Measurements from ENCODE around the gene SPAG9. TPM values are rescaled to one million over a fixed set of nuclear protein-coding genes. Genes with fewer than 3 reads are reported as not detected.

SPAG9 gene
- total and polyA plus RNA-seq, 2 donors (not counting 1 experiment from before 2014, with no cell fraction given) = 8.6 to 64.1 TPM

GRCh38 chr17:50925296-50925891 is 195.3 kb downstream of the SPAG9 start:
- no peak overlapping the region for H3K9ac ChIP-seq (ENCODE audit: low read length)
- no peak overlapping the region for H3K4me3 ChIP-seq (ENCODE audit: control extremely low read depth in 1 of 5, extremely low read depth in 1 of 5, insufficient read depth in 1 of 5, low read depth in 2 of 5, low read length in 4 of 5)
- no peak overlapping the region for H3K27ac Mint-ChIP-seq
- ATAC-seq (ENCODE audit: low read depth) (no peak), DNase-seq (no peak)
- intact Hi-C loops (cut with micrococcal nuclease) = no loop called here
- peaks cover 0 to 13% (median 5%) of the 10 kb centered on the region in 4 experiments for H3K27me3 ChIP-seq (replicated peaks in 1 of 4; ENCODE audit: control extremely low read depth in 1 of 4, control insufficient read depth in 3 of 4, insufficient read depth in 4 of 4, low read length in 3 of 4)
- H3K4me3 Mint-ChIP-seq = no peak overlapping the region
- H3K9me3 Mint-ChIP-seq (ENCODE audit: insufficient read depth) = no peaks in the 10 kb centered on the region
- H3K4me1 ChIP-seq (ENCODE audit: control insufficient read depth in 2 of 2, insufficient read depth in 2 of 2, low read length in 2 of 2) = no peaks in the 10 kb centered on the region
- no peaks in the 10 kb centered on the region for H3K9me3 ChIP-seq (ENCODE audit: control extremely low read depth in 1 of 3, control insufficient read depth in 2 of 3, insufficient read depth in 1 of 3, low read length in 2 of 3)
- no peaks in the 10 kb centered on the region for H3K79me2 ChIP-seq (ENCODE audit: control insufficient read depth, insufficient read depth, low read length)
- peaks cover 15% of the 10 kb centered on the region for H3K27me3 Mint-ChIP-seq
- ChIA-PET CTCF (interaction anchor here (0.6 to 1.2 kb wide), 2 partner anchors 20 to 75 kb away, joined by 4 read pairs; no protein-coding TSS in a partner anchor), POLR2A (no interaction called here)
- 86% methylated on average over 6 of the region's 6 CpGs for WGBS (ENCODE audit: insufficient coverage)
- no peaks in the 10 kb centered on the region for H3K36me3 ChIP-seq (replicated peaks in 1 of 2; ENCODE audit: control extremely low read depth in 1 of 2, control insufficient read depth in 1 of 2, extremely low read depth in 1 of 2, insufficient read depth in 2 of 2, low read length in 1 of 2)
- no peak overlapping the region for H2AFZ ChIP-seq (ENCODE audit: insufficient read depth, low read depth, low read length, poor library complexity, severe bottlenecking)
- no peaks in the 10 kb centered on the region for H4K20me1 ChIP-seq (ENCODE audit: control insufficient read depth, insufficient read depth, low read length, poor library complexity, severe bottlenecking)
- H3K4me2 ChIP-seq (replicated peaks; ENCODE audit: low read depth, low read length, poor library complexity, severe bottlenecking) = no peak overlapping the region
- no peak overlapping the region for H3K27ac ChIP-seq (ENCODE audit: low read length in 2 of 2)
- TF ChIP-seq CTCF (IDR thresholded peaks at IDR 0.05) (no peak), EZH2 (IDR thresholded peaks at IDR 0.05; ENCODE audit: borderline replicate concordance, insufficient read depth, low read depth, low read length, poor library complexity, severe bottlenecking) (no peak)
- H3K4me1 Mint-ChIP-seq = peaks cover 12% of the 10 kb centered on the region

GRCh38 chr17:50924800-50925199 is 195.9 kb downstream of the SPAG9 start:
- intact Hi-C loops (cut with micrococcal nuclease) = no loop called here
- CTCF ChIA-PET = no interaction called here
- no peak overlapping the region for H2AFZ ChIP-seq (ENCODE audit: insufficient read depth, low read depth, low read length, poor library complexity, severe bottlenecking)
- no peak overlapping the region for H3K4me3 ChIP-seq (ENCODE audit: control extremely low read depth in 1 of 5, extremely low read depth in 1 of 5, insufficient read depth in 1 of 5, low read depth in 2 of 5, low read length in 4 of 5)
- peaks cover 0 to 2% of the 10 kb centered on the region in 2 donors for H3K4me1 ChIP-seq (ENCODE audit: control insufficient read depth in 2 of 2, insufficient read depth in 2 of 2, low read length in 2 of 2)
- no peaks in the 10 kb centered on the region for H4K20me1 ChIP-seq (ENCODE audit: control insufficient read depth, insufficient read depth, low read length, poor library complexity, severe bottlenecking)
- H3K36me3 ChIP-seq (replicated peaks in 1 of 2; ENCODE audit: control extremely low read depth in 1 of 2, control insufficient read depth in 1 of 2, extremely low read depth in 1 of 2, insufficient read depth in 2 of 2, low read length in 1 of 2) = no peaks in the 10 kb centered on the region
- Mint-ChIP-seq H3K27me3 (peaks cover 13% of the 10 kb centered on the region), H3K4me1 (peaks cover 11% of the 10 kb centered on the region), H3K9me3 (ENCODE audit: insufficient read depth) (no peaks in the 10 kb centered on the region), H3K4me3 (no peak overlapping the region), H3K27ac (no peak overlapping the region)
- TF ChIP-seq EZH2 (IDR thresholded peaks at IDR 0.05; ENCODE audit: borderline replicate concordance, insufficient read depth, low read depth, low read length, poor library complexity, severe bottlenecking) (no peak), CTCF (IDR thresholded peaks at IDR 0.05) (no peak)
- DNase-seq = no peak
- H3K79me2 ChIP-seq (ENCODE audit: control insufficient read depth, insufficient read depth, low read length) = no peaks in the 10 kb centered on the region
- H3K27ac ChIP-seq (ENCODE audit: low read length in 2 of 2) = no peak overlapping the region
- WGBS (ENCODE audit: insufficient coverage) = 100% methylated on average over 2 of the region's 3 CpGs
- H3K9me3 ChIP-seq (ENCODE audit: control extremely low read depth in 1 of 3, control insufficient read depth in 2 of 3, insufficient read depth in 1 of 3, low read length in 2 of 3) = no peaks in the 10 kb centered on the region
- peaks cover 0 to 7% (median 3%) of the 10 kb centered on the region in 4 experiments for H3K27me3 ChIP-seq (replicated peaks in 1 of 4; ENCODE audit: control extremely low read depth in 1 of 4, control insufficient read depth in 3 of 4, insufficient read depth in 4 of 4, low read length in 3 of 4)
- no peak for ATAC-seq (ENCODE audit: low read depth)
- H3K9ac ChIP-seq (ENCODE audit: low read length) = no peak overlapping the region
- H3K4me2 ChIP-seq (replicated peaks; ENCODE audit: low read depth, low read length, poor library complexity, severe bottlenecking) = no peak overlapping the region
- POLR2A ChIA-PET = no interaction called here

Measured in B cell (primary cell).